Mesenchymal stem cell (in vitro differentiated cells and primary cell): ENCODE measurements around the gene IPP.
"Not testable (repeated sequence)": the region's sequence is repeated elsewhere in the genome, so short reads cannot be mapped to it uniquely, and the experiment has no call there.

Experiments
- DNase-seq: peaks from one replicate; pipeline ENCODE4 v3.0.0-alpha.2; 2013
- H2AFZ ChIP-seq: one replicate; pipeline ENCODE4 v1.6.1; 2013; ENCODE audit warnings: low read depth, mild to moderate bottlenecking, control low read depth, inconsistent platforms, low read length, moderate library complexity
- H2AK5ac ChIP-seq: 2 replicates; pipeline ENCODE4 v1.6.1; 2013; ENCODE audit warnings: low read length, moderate library complexity, mild to moderate bottlenecking, inconsistent platforms; ENCODE audit not compliant: severe bottlenecking
- H2BK120ac ChIP-seq: one replicate; pipeline ENCODE4 v1.6.1; 2013; ENCODE audit warnings: low read depth, mild to moderate bottlenecking, inconsistent platforms, low read length, moderate library complexity
- H2BK12ac ChIP-seq, 2 experiments: one replicate each; pipeline ENCODE4 v1.6.1; 2013; ENCODE audit warnings: inconsistent platforms in 2 of 2, low read length in 2 of 2, mild to moderate bottlenecking in 2 of 2, moderate library complexity in 2 of 2, control low read depth in 1 of 2
- H2BK15ac ChIP-seq: one replicate; pipeline ENCODE4 v1.6.1; 2013; ENCODE audit warnings: mild to moderate bottlenecking, low read depth, inconsistent platforms; ENCODE audit not compliant: poor library complexity, severe bottlenecking
- H2BK5ac ChIP-seq: 2 replicates; pipeline ENCODE4 v1.6.1; 2013; ENCODE audit warnings: low read depth, mild to moderate bottlenecking, low read length, control low read depth, inconsistent platforms; ENCODE audit not compliant: poor library complexity, severe bottlenecking
- H3K14ac ChIP-seq, 2 experiments: one replicate each; pipeline ENCODE4 v1.6.1; 2013; ENCODE audit warnings: inconsistent platforms in 2 of 2, low read length in 2 of 2, control low read depth in 1 of 2, mild to moderate bottlenecking in 1 of 2, moderate library complexity in 1 of 2
- H3K18ac ChIP-seq, 2 experiments: one replicate each; pipeline ENCODE4 v1.6.1; 2013; ENCODE audit warnings: inconsistent platforms in 2 of 2, low read length in 2 of 2, control low read depth in 1 of 2, low read depth in 1 of 2, mild to moderate bottlenecking in 1 of 2
- H3K23ac ChIP-seq, 2 experiments: one replicate each; pipeline ENCODE4 v1.6.1; 2013; ENCODE audit warnings: inconsistent platforms in 2 of 2, low read length in 2 of 2, mild to moderate bottlenecking in 2 of 2, moderate library complexity in 2 of 2, control low read depth in 1 of 2
- H3K27ac ChIP-seq: 2 replicates; pipeline ENCODE4 v1.5.1; 2013; ENCODE audit warnings: mild to moderate bottlenecking, moderate library complexity, low read length, control low read depth, inconsistent platforms; ENCODE audit not compliant: poor library complexity, severe bottlenecking
- H3K27me3 ChIP-seq, 2 experiments: 2 replicates each; pipeline versions ENCODE4 v1.6.1 to v1.7.0; 2013; ENCODE audit warnings: low read length in 2 of 2, mild to moderate bottlenecking in 2 of 2, moderate library complexity in 2 of 2, control low read depth in 1 of 2, inconsistent platforms in 1 of 2; ENCODE audit not compliant: control insufficient read depth in 1 of 2, insufficient read depth in 1 of 2
- H3K36me3 ChIP-seq, 2 experiments: 2 replicates each; pipeline versions ENCODE4 v1.6.1 to v1.7.0; 2013; ENCODE audit warnings: low read length in 2 of 2, control low read depth in 1 of 2, inconsistent platforms in 1 of 2, low read depth in 1 of 2, mild to moderate bottlenecking in 1 of 2; ENCODE audit not compliant: insufficient read depth in 2 of 2, control insufficient read depth in 1 of 2
- H3K4ac ChIP-seq, 2 experiments: one replicate each; pipeline ENCODE4 v1.6.1; 2013; ENCODE audit warnings: inconsistent platforms in 2 of 2, low read length in 2 of 2, mild to moderate bottlenecking in 2 of 2, moderate library complexity in 2 of 2, control low read depth in 1 of 2, low read depth in 1 of 2
- H3K4me1 ChIP-seq: 2 replicates; pipeline ENCODE4 v1.6.1; 2013; ENCODE audit warnings: low read depth, low read length, control low read depth; ENCODE audit not compliant: control insufficient read depth, insufficient read depth
- H3K4me2 ChIP-seq: 2 replicates; pipeline ENCODE4 v1.6.1; 2013; ENCODE audit warnings: low read length, mild to moderate bottlenecking, inconsistent platforms; ENCODE audit not compliant: poor library complexity, severe bottlenecking
- H3K4me3 ChIP-seq, 2 experiments: 2 replicates each; pipeline versions ENCODE4 v1.5.1 to v1.7.0; 2013; ENCODE audit warnings: low read length in 2 of 2, mild to moderate bottlenecking in 2 of 2, control low read depth in 1 of 2, low read depth in 1 of 2; ENCODE audit not compliant: insufficient read depth in 1 of 2
- H3K79me1 ChIP-seq: replicated peaks from 2 replicates; pipeline ENCODE4 v1.6.1; 2013; ENCODE audit warnings: mild to moderate bottlenecking, control low read depth, low read length, inconsistent platforms; ENCODE audit not compliant: poor library complexity, severe bottlenecking
- H3K9ac ChIP-seq: 2 replicates; pipeline ENCODE4 v1.7.0; 2013; ENCODE audit warnings: mild to moderate bottlenecking, low read length, moderate library complexity
- H3K9me3 ChIP-seq: 2 replicates; pipeline ENCODE4 v1.7.0; 2013; ENCODE audit warnings: mild to moderate bottlenecking, low read length; ENCODE audit not compliant: control insufficient read depth
- H4K8ac ChIP-seq: one replicate; pipeline ENCODE4 v1.6.1; 2013; ENCODE audit warnings: inconsistent platforms, mild to moderate bottlenecking, low read length, moderate library complexity
- H4K91ac ChIP-seq: one replicate; pipeline ENCODE4 v1.6.1; 2013; ENCODE audit warnings: mild to moderate bottlenecking, low read length, inconsistent platforms
- WGBS: methylation state at CpG from one replicate; pipeline ENCODE4 v1.1.7; 2013; ENCODE audit warnings: mixed read lengths; 5-methylcytosine and 5-hydroxymethylcytosine counted together

IPP gene

DNA sequence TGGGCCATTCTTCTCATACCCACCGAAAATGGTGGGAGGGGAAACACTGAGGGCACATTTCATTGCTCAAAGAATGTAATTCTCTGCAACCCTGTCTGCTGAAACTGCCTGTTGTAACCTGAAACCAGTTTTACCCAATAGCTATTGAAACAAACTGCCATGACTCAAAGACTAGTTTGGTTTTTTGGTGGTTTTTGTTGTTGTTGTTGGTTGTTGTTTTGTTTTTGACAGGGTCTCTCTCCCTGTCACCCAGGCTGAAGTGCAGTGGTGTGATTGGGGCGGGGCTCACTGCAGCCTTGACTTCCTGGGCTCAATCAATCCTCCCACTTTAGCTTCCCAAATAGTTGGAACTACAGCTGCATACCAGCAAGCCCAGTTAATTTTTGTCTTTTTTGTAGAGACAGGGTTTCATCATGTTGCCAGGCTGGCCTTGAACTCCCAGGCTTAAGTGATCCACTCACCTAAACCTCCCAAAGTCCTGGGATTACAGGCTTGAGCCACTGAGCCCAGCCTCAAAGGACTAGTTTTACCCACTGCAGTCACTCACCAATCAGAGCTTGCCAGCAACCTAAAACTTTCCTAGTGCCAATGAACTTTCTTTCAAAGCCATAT is 2.1 kb upstream of the IPP start:
- Histone ChIP-seq H3K4me1 (peaks cover 5% of the 10 kb centered on the region), H3K27me3 (no peaks in the 10 kb centered on the region), H2BK5ac (no peak overlapping the region), H3K36me3 (no peaks in the 10 kb centered on the region), H3K4me3 (no peak overlapping the region), H3K23ac (no peak overlapping the region), H3K9me3 (no peaks in the 10 kb centered on the region), H3K4me2 (no peak overlapping the region), H3K9ac (no peak overlapping the region), H2BK120ac (no peak overlapping the region), H3K27ac (no peak overlapping the region), H2AK5ac (no peak overlapping the region), H2BK12ac (no peak overlapping the region), H3K14ac (no peak overlapping the region), H4K91ac (no peak overlapping the region), H2AFZ (no peak overlapping the region), H2BK15ac (no peak overlapping the region), H3K4ac (no peak overlapping the region), H3K79me1 (peaks cover 9% of the 10 kb centered on the region), H4K8ac (no peak overlapping the region), H3K18ac (no peak overlapping the region)
- peak; percentile 8 for DNase-seq
- 89% methylated on average over 2 of the region's 2 CpGs for WGBS

DNA sequence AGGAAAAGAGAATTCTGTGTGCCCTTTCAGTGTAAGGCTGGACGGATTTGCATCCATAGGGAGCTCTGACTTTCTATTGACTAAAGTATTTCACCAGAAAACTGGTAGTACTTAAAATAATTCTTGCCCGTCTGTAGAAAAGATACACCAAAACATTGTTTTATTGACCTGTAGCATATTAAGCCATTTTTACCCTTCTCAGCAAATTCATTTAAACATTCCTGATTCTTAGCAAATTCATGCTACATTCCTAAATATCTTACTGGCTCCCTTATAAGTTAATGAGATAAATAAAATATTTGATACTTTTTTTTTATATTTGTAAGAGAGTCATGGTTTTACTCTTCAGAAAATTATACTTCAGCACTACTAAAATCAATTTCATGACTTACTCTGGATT is 1.6 kb upstream of the IPP start:
- Histone ChIP-seq H3K36me3 (no peaks in the 10 kb centered on the region), H2BK120ac (no peak overlapping the region), H3K18ac (no peak overlapping the region), H3K4me2 (no peak overlapping the region), H3K14ac (no peak overlapping the region), H3K4me1 (peaks cover 5% of the 10 kb centered on the region), H3K27ac (no peak overlapping the region), H3K79me1 (peaks cover 12% of the 10 kb centered on the region), H2AK5ac (no peak overlapping the region), H2BK12ac (no peak overlapping the region), H2BK5ac (no peak overlapping the region), H3K9ac (no peak overlapping the region), H4K91ac (no peak overlapping the region), H4K8ac (no peak overlapping the region), H2BK15ac (no peak overlapping the region), H3K9me3 (no peaks in the 10 kb centered on the region), H2AFZ (no peak overlapping the region), H3K4ac (no peak overlapping the region), H3K4me3 (no peak overlapping the region), H3K27me3 (no peaks in the 10 kb centered on the region), H3K23ac (no peak overlapping the region)
- DNase-seq, result no peak
- WGBS, result 87% methylated on average over 2 of the region's 2 CpGs

DNA sequence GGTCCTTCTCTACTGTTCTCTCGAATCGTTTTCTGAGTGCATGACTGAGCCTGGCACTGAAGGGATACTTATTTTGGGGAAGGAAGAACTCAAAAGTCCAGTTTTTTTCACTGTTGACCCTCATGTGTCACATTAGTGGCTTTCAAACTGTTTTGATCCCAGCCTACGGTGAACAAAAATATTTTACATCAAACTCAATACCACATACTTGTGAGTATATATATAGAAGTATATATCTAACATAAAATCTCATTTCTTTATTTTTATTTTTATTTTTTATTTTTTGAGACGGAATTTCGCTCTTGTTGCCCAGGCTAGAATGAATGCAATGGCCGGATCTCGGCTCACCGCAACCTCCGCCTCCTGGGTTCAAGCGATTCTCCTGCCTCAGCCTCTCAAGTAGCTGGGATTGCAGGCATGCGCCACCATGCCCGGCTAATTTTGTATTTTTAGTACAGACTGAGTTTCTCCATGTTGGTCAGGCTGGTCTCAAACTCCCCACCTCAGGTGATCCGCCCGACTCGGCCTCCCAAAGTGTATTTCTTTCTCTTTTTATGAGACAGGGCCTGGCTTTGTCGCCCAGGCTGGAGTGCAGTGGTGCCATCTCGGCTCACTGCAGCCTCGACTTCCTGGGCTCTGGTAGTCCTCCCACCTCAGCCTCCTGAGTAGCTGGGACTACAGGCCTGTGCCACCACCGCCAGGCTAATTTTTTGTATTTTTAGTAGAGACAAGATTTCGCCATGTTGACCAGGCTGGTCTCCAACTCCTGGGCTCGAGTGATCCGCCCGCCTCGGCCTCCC is 786 bp upstream of the IPP start:
- H3K27me3 ChIP-seq, DNase-seq, H2AK5ac ChIP-seq, H3K9me3 ChIP-seq, H2BK120ac ChIP-seq, H3K23ac ChIP-seq, H3K36me3 ChIP-seq, H4K91ac ChIP-seq, H3K4me1 ChIP-seq, H2BK12ac ChIP-seq, H3K14ac ChIP-seq, H2BK5ac ChIP-seq: not testable (repeated sequence)
- WGBS, result 89% methylated on average over 23 of the region's 24 CpGs
- peak overlapping the region; percentile 11 to 98 for H3K4me3 ChIP-seq
- H2AFZ ChIP-seq, result peak overlapping the region; percentile 16
- H3K4ac ChIP-seq, result peak overlapping the region in 1 of 2 experiments; percentile 1
- H3K18ac ChIP-seq, result peak overlapping the region; percentile 1 to 30
- H3K9ac ChIP-seq, result peak overlapping the region; percentile 100
- peak overlapping the region; percentile 50 for H3K27ac ChIP-seq
- peak overlapping the region; percentile 2 for H3K4me2 ChIP-seq
- peak overlapping the region; percentile 8 for H2BK15ac ChIP-seq
- peaks cover 14% of the 10 kb centered on the region for H3K79me1 ChIP-seq
- peak overlapping the region; percentile 14 for H4K8ac ChIP-seq

DNA sequence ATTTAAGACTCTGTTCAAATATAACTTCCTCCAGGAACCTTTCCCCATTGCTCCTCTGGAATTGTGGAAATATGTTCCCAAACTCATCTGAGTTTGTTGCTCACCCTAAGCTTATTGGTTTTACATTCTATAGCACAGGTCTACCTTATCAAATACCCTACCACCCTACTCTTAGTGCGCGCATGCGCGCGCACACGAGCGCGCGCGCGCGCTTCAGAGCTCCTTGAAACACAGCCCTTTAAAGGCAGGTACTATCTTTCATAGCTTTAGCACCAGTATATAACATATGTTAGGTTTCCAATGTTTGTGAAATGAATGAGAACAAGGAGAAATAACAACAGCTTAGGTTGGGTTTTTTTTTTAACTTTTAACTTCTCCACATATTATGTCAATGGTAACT is 3.5 kb downstream of the IPP start:
- H2AFZ ChIP-seq, result no peak overlapping the region
- H3K9ac ChIP-seq, result peak overlapping the region; percentile 1
- H2BK15ac ChIP-seq, result no peak overlapping the region
- peaks cover 5% of the 10 kb centered on the region for H3K4me1 ChIP-seq
- no peak overlapping the region for H4K8ac ChIP-seq
- H2BK12ac ChIP-seq, result no peak overlapping the region
- H4K91ac ChIP-seq, result no peak overlapping the region
- no peak overlapping the region for H3K14ac ChIP-seq
- H2AK5ac ChIP-seq, result no peak overlapping the region
- H3K18ac ChIP-seq, result no peak overlapping the region
- no peak overlapping the region for H3K23ac ChIP-seq
- peaks cover 20% of the 10 kb centered on the region for H3K79me1 ChIP-seq
- no peak overlapping the region for H3K4ac ChIP-seq
- peaks cover 5 to 26% of the 10 kb centered on the region in 2 experiments for H3K36me3 ChIP-seq
- no peak overlapping the region for H2BK5ac ChIP-seq
- H3K4me2 ChIP-seq, result peak overlapping the region; percentile 30
- WGBS, result 100% methylated on average over 12 of the region's 12 CpGs
- no peaks in the 10 kb centered on the region for H3K27me3 ChIP-seq
- H2BK120ac ChIP-seq, result no peak overlapping the region
- no peaks in the 10 kb centered on the region for H3K9me3 ChIP-seq
- no peak overlapping the region for H3K4me3 ChIP-seq
- DNase-seq, result no peak
- H3K27ac ChIP-seq, result no peak overlapping the region
